OCI-LY3 (cell line): ENCODE data around the gene ADGRG1.

ENCODE experiments used
- EZH2phosphoT487 ChIP-seq: fragments of 200-600 bp; shearing (Covaris generic); IDR thresholded peaks from 2 replicates; pipeline ENCODE4 v1.6.1; 2018; ENCODE audit warnings: antibody characterized with exemption, mixed run types, low read depth
- TF ChIP-seq, protein P1 (sequence below): fragments of 200-600, 300-600 bp; sonication (generic); IDR thresholded peaks from 2 replicates; pipeline ENCODE4 v1.5.1; 2014; ENCODE audit warnings: antibody characterized with exemption, low read length, low read depth

DNA sequence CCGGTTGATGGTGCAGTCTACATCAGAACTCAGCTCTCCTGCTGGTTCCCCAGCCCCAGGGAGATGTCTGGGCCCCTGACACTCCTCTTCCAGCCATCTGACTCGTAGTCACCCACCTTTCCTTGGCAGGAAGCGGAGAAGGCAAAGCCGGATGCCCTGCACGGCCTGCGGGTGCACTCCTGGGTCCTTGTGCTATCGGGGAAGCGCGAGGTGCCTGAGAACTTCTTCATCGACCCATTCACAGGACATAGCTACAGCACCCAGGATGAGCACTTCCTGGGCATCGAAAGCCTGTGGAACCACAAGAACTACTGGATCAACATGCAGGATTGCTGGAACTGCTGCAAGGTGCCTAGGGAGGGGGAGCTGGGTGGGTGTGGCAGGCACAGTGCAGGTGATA is 78.9 kb downstream of the ADGRG1 start:
- TF ChIP-seq, protein P1, sequence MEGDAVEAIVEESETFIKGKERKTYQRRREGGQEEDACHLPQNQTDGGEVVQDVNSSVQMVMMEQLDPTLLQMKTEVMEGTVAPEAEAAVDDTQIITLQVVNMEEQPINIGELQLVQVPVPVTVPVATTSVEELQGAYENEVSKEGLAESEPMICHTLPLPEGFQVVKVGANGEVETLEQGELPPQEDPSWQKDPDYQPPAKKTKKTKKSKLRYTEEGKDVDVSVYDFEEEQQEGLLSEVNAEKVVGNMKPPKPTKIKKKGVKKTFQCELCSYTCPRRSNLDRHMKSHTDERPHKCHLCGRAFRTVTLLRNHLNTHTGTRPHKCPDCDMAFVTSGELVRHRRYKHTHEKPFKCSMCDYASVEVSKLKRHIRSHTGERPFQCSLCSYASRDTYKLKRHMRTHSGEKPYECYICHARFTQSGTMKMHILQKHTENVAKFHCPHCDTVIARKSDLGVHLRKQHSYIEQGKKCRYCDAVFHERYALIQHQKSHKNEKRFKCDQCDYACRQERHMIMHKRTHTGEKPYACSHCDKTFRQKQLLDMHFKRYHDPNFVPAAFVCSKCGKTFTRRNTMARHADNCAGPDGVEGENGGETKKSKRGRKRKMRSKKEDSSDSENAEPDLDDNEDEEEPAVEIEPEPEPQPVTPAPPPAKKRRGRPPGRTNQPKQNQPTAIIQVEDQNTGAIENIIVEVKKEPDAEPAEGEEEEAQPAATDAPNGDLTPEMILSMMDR = no peak
- no peak for TF ChIP-seq EZH2phosphoT487
